BE2C (cell line): Measurements from ENCODE around the gene KIAA0930.

Experiments
- DNase-seq: peaks from one replicate; pipeline ENCODE4 v3.0.0-alpha.2; 2020
- H3K27me3 ChIP-seq: fragments of 250-450 bp; sonication (Bioruptor Pico); 2 replicates; pipeline ENCODE4 v1.5.1; 2020; ENCODE audit warnings: mild to moderate bottlenecking
- H3K36me3 ChIP-seq: fragments of 250-450 bp; sonication (Bioruptor Pico); 2 replicates; pipeline ENCODE4 v1.5.1; 2020; ENCODE audit warnings: mild to moderate bottlenecking
- H3K4me1 ChIP-seq: fragments of 250-450 bp; sonication (Bioruptor Pico); 2 replicates; pipeline ENCODE4 v1.5.1; 2020
- H3K4me3 ChIP-seq: 2 replicates; pipeline ENCODE4 v1.5.1; 2011; ENCODE audit warnings: low read depth, low read length
- H3K9me3 ChIP-seq: fragments of 250-450 bp; sonication (Bioruptor Pico); 2 replicates; pipeline ENCODE4 v1.5.1; 2020
- CTCF ChIP-seq: IDR thresholded peaks from 2 replicates; pipeline ENCODE4 v1.5.1; 2012; ENCODE audit warnings: mild to moderate bottlenecking, low read depth, low read length

The KIAA0930 gene

GRCh38 chr22:45227645-45228400 lies 12.9 kb downstream of the KIAA0930 start:
- DNase-seq, result no peak
- Histone ChIP-seq H3K36me3 (no peaks in the 10 kb centered on the region), H3K9me3 (no peaks in the 10 kb centered on the region), H3K27me3 (no peaks in the 10 kb centered on the region), H3K4me1 (peaks cover 13% of the 10 kb centered on the region; the same call in 1 of the 2 replicates), H3K4me3 (no peak overlapping the region)
- TF ChIP-seq CTCF, result no peak

DNA sequence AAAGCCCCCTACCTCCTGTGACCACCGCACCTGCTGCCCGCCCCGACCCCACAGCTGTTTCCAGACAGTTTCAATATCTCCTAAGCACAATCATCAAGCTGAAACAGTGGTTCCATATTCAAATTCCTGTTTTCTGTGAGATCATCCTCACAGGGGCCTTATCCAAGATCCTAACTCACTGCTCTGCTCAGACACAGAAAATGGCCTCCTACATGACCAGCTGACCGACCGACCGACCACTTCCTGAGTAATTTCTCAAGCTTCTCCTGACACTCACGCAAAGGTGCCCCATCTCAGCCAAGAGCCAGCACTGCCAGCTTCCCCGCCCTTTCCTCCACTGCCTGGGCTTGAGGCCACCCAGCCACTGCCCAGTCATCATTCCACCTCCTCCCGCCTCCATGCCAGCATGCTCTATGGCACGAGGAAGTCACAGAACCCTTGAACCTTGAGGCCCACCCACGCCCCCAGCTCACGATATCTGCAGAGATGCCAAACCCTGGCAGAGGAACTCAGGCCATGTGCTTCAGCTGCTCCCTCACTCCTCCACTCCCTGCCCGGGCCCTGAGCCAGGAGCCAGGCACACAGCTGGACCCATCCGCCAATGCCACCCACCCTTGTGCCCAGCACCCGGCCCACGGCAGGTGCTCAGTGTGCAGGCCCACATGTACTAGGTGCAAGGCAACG lies 14.0 kb downstream of the KIAA0930 start:
- TF ChIP-seq CTCF, result no peak
- DNase-seq, result no peak
- no peaks in the 10 kb centered on the region for H3K36me3 ChIP-seq
- H3K4me3 ChIP-seq, result no peak overlapping the region
- H3K4me1 ChIP-seq, result peaks cover 16% of the 10 kb centered on the region; the same call in 1 of the 2 replicates
- H3K27me3 ChIP-seq, result no peaks in the 10 kb centered on the region
- H3K9me3 ChIP-seq, result no peaks in the 10 kb centered on the region

DNA sequence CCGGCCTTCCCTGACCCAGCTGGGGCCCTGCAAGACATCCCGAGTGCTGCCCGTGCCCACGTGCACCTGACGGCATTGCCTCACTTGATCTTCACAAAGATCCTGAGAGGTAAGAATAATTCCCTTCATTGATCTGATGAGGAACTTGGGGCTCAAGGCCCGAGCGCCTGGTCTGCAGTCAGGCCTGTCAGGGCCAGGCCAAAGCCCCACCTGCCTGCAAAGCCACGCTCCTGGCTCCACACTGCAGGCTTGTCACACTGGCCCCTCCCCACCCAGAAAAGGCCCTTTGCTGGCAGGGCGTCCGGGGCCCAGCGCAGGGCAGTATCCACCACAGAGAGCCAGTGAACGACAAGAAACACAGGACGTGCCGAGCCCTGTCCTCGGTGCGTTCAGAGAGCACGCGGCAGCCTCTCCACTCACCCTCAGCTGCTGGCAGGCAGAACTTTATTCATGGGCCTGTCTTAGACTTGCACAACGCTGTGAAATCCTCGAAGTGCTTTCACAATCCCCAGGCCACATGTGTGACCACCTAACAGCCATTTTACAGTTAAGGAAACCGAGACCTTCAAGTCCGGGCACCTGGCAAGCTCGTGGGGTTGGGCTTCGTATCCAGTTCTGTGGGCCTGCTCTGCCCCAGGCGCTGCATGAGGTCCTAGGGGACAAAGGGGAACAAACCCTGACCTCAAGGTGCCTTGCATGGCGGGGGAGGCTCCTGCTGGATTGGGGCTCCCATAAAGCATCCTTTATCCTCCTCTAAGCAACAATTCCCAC lies 14.8 kb downstream of the KIAA0930 start:
- no peaks in the 10 kb centered on the region for H3K36me3 ChIP-seq
- H3K4me3 ChIP-seq, result no peak overlapping the region
- peaks cover 16% of the 10 kb centered on the region; the same call in 1 of the 2 replicates for H3K4me1 ChIP-seq
- H3K27me3 ChIP-seq, result no peaks in the 10 kb centered on the region
- TF ChIP-seq CTCF, result no peak
- H3K9me3 ChIP-seq, result no peaks in the 10 kb centered on the region
- no peak for DNase-seq

DNA sequence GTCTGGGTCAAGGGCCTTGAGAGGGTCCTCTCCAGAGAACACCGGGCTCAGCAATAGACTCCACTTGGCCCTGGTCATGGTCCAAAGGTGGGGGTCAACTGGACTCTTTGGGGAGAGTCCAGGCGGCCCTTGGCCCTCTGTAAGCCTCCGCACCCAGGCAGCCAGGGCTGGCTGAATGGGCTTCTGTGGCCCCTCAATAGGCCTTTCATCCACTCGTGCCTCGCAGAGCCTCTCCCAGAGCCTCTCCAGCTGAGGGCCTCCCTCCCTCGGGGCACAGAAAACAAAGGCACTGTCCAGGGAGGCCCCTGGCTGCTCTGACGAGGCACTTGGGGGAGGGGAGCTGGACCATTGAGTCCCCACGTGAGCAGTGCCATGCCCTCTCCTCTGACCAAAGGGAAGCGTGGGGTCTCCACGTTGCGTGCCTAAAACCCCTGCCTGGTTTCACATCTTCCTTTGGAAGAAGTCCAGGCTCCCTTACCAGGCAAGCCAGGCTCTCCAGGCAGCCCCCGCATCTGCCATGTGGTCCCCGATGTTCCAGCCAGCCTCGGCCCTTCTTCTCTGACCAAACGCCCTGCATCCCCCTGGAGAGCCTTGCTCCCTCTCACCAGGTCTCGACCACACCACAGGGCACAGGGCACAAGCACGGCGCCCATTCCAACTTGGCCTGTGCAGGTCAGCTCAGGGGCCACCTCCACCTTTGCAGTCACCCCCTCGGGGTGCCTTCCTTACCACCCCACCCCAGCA lies 15.5 kb downstream of the KIAA0930 start:
- Histone ChIP-seq H3K27me3 (no peaks in the 10 kb centered on the region), H3K9me3 (no peaks in the 10 kb centered on the region), H3K4me1 (peaks cover 16% of the 10 kb centered on the region; the same call in 1 of the 2 replicates), H3K36me3 (no peaks in the 10 kb centered on the region), H3K4me3 (no peak overlapping the region)
- no peak for TF ChIP-seq CTCF
- no peak for DNase-seq

GRCh38 chr22:45224331-45224730 lies 16.4 kb downstream of the KIAA0930 start:
- no peak for TF ChIP-seq CTCF
- H3K4me1 ChIP-seq, result peaks cover 18% of the 10 kb centered on the region
- no peaks in the 10 kb centered on the region for H3K9me3 ChIP-seq
- no peaks in the 10 kb centered on the region for H3K27me3 ChIP-seq
- no peaks in the 10 kb centered on the region for H3K36me3 ChIP-seq
- no peak overlapping the region for H3K4me3 ChIP-seq
- no peak for DNase-seq
